T-helper 1 cell (primary cell): ENCODE results near the gene LCOR.
"Not testable (repeated sequence)": the region's sequence is repeated elsewhere in the genome, so short reads cannot be mapped to it uniquely, and the experiment has no call there.

Source experiments
- DNase-seq, 5 donors: peaks; one replicate each; pipeline ENCODE4 v3.0.0-alpha.2; 2012 to 2020

The LCOR gene

GRCh38 chr10:97016728-97017473, 184.8 kb downstream of the LCOR start:
- DNase-seq, result peak in 1 of 5 donors; percentile 65

- no peak for DNase-seq
These were observed 185.4 kb downstream of the LCOR start for GRCh38 chr10:97017474-97017903.

DNA sequence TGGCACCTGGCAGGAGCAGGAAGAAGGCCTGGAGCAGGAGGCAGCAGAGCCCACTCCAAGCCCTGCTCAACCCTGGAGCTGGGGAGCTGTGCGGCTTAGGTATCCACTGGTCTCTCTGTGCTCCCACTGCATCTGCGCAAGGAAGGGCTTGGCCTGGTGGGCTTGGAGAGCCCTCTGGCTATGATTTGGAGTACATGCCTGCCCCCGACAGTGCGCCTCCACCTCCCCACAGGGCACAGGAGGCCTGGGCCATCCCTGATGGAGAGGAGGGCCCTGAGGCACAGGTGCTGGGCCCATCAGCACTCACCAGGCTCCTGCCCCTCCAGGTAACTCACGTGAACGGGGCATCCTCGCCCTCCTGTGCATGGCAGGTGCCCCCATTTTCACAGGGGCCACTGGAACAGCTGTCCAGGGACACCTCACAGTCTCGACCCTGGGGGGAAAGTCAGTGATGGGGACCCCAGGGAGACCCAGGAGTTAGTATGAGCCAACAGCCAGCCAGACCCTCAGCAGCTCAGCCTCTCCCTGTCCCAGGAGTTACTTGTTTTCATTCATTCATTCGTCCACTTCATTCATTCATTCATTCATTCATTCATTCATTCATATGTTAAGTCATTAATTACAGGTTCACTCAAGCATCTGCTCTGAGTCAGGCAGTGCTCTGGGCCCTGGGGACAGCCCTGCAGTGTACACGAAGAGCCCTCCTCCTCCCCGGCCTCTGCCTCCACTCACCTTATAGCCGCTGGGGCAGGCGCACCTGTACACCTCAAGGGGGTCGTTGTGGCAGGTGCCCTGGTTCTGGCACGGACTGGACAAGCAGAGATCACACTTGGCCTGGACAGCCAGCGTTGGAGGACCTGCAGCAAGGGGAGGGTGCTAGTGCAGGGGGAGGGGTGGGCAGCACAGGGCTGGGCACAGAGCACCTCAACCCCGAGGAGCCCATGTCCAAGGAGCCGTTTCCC, 186.4 kb downstream of the LCOR start:
- DNase-seq, result no peak

DNA sequence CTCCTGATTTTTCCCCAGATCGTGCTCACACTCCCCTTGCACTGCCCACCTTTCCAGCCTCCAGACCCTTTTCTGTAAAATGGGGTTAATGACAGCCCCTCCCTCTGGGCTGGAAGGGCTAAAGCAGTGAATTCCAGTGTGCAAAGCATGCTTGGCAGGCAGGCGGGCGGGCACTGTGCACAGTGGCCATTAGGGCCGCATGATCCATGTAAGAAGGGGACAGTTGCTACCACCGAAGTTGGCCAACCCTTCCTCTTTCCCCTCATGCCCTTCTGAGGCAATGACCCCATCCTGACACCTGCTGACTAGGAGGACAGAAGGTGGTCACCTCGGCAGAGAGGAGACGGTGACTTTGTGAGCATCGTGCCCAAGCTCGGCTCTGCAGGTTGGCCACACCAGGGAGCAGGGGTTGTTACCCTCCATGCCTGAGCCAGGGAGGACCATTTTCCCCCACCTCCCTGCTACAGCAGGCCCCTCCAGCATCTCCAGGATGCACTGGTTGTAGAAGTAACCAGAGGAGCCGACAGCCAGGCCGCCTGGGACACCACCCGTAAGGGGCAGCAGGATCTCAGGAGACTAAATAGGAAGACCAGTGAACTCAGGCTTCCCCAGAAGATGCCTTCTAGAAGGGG, 187.2 kb downstream of the LCOR start:
- no peak for DNase-seq

- no peak for DNase-seq
These were observed 188.6 kb downstream of the LCOR start for GRCh38 chr10:97020452-97021400.

- DNase-seq, result no peak
These were observed 190.5 kb downstream of the LCOR start for GRCh38 chr10:97022616-97023015.

GRCh38 chr10:97023401-97024167, 191.5 kb downstream of the LCOR start:
- no peak for DNase-seq

DNA sequence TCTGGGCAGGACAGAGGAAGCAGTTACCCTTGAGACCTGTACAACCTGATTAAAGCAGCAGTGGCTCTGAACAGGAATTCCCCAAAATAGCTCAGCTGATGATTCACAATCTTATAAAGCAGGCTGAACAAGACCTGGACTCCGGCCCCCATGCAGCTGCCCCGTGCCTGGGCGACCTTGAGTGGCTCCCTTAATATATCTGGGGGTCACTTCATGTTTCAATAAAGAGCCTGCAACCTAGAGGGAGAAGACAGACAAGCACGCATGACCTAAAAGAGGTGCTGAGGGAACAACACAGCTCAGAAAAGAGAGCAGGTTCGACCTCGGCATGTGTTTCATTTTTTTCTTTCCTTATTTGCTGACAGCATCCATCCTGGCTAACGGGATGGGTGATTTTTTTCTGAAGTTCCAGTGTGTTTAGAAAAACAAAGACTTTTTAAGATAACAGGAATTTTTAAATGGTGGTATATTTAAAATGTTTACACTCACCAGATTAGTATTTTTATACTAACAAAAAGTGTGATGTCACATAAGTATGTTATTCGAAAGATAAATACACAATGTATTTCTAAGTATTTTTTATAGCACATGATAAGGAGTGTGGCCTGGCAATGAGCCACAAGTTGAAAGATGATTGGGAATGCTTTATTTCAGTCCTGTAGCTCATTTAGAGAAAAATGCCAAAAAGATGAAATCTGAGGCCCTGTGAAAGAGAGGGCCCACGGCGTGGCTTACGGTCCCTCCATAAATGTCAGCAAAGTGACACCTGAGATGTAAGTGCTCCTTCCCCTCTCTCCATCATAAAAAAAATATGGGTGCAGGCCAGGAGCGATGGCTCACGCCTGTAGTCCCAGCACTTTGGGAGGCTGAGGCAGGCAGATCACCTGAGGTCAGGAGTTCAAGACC, 192.3 kb downstream of the LCOR start:
- no peak for DNase-seq

- peak in 3 of 5 donors; percentile 26 to 54 (median 39) for DNase-seq
These were observed 193.6 kb downstream of the LCOR start for GRCh38 chr10:97025613-97026242.

- no peak for DNase-seq
These were observed 196.2 kb downstream of the LCOR start for GRCh38 chr10:97028126-97028831.

GRCh38 chr10:97028832-97029178, 196.7 kb downstream of the LCOR start:
- no peak for DNase-seq

DNA sequence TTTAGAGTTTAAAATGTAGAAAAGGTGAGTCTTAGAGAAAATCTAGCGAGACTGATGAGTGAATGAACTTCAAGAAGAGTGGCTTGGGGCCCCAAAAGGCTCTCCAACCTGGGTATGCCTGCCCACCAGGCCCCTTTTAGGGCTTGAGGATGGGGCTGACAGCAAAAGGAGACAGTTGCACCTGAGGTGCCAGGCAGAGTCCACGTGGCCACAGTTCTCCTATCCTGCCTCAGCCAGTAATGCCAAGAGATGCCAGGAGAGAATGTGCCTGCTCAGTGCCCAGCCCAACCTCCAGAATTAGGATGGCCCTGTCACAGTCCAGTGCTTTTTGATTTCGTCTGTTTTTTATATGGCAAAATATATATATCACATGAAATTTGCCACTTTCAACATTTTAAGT, 197.2 kb downstream of the LCOR start:
- DNase-seq, result no peak

DNA sequence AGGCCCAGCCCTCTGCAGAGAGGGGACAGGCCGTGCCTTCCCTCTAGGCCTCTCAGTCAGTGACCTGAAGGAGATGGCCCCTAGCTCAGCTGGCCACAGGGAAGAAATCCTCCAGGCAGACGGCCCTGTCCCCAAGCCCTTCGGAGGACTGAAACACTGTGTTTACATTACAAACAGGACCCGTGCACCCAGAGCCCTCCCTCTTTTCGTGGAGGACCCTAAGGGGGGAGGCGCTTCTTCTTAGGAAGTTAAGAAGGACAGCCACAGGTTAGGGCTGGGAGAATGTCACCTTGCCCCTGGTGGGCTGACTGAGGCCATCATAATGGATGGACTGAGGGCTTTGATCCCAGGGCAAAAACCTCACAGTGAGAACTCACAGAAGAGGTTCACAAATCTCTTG, 198.8 kb downstream of the LCOR start:
- no peak for DNase-seq

- DNase-seq, result no peak
These were observed 199.4 kb downstream of the LCOR start for GRCh38 chr10:97031459-97031858.

DNA sequence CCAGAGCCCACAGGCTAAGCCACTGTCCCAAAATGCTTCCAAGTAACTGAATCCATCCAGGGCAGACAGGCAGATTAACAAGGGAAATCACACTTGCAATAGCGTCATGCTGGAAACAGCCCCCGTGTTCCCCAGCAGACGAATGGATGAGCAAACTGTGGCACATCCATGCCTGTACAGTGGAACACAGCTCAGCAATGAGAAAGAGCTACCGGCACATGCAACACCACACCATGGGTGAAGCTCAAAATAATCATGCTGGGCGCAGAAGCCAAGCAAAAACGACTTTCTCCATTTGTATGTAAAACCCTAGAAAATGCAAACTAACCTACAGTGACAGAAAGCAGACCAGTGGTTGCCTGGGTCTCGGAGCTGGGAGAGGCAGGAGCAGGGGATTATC, 200.5 kb downstream of the LCOR start:
- no peak for DNase-seq

DNA sequence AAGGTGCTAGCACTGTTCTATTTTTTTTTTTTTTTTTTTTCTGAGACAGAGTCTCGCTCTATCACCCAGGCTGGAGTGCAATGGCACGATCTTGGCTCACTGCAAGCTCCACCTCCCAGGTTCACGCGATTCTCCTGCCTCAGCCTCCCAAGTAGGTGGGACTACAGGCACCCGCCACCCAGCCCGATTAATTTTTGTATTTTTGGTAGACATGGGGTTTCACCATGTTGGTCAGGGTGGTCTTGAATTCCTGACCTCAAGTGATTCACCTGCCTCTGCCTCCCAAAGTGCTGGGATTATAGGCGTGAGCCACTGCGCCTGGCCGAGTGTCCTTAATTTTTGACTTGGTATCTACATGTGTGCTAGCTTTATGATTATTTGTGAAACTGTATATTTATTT, 201.7 kb downstream of the LCOR start:
- not testable (repeated sequence) for DNase-seq

- no peak for DNase-seq
These were observed 202.2 kb downstream of the LCOR start for GRCh38 chr10:97034301-97034700.

GRCh38 chr10:97034958-97035769, 203.1 kb downstream of the LCOR start:
- DNase-seq, result no peak
